Mesendoderm (in vitro differentiated cells): ENCODE data around the gene LTA.

ENCODE experiments used
- DNase-seq: peaks from one replicate; pipeline ENCODE4 v3.0.0; 2013
- H2AK5ac ChIP-seq: 2 replicates; pipeline ENCODE4 v1.6.1; 2013; ENCODE audit warnings: low read length, inconsistent platforms
- H2BK120ac ChIP-seq: 2 replicates; pipeline ENCODE4 v1.6.1; 2013; ENCODE audit warnings: low read depth, mild to moderate bottlenecking, low read length, moderate library complexity, mixed read lengths
- H2BK15ac ChIP-seq: replicated peaks from 2 replicates; pipeline ENCODE4 v1.6.1; 2013; ENCODE audit warnings: low read depth, mild to moderate bottlenecking, moderate library complexity
- H2BK5ac ChIP-seq: 2 replicates; pipeline ENCODE4 v1.6.1; 2013; ENCODE audit warnings: low read length, inconsistent platforms
- H3K18ac ChIP-seq: 2 replicates; pipeline ENCODE4 v1.6.1; 2013; ENCODE audit warnings: mild to moderate bottlenecking, low read length, mixed read lengths
- H3K23ac ChIP-seq: one replicate; pipeline ENCODE4 v1.6.1; 2013; ENCODE audit warnings: low read length
- H3K27ac ChIP-seq: 2 replicates; pipeline ENCODE4 v1.5.1; 2013; ENCODE audit warnings: low read depth, mild to moderate bottlenecking, inconsistent platforms, low read length, moderate library complexity
- H3K27me3 ChIP-seq: 2 replicates; pipeline ENCODE4 v1.6.1; 2013; ENCODE audit warnings: low read length, control low read depth, mild to moderate bottlenecking, inconsistent platforms; ENCODE audit not compliant: insufficient read depth, poor library complexity
- H3K36me3 ChIP-seq: 2 replicates; pipeline ENCODE4 v1.6.1; 2013; ENCODE audit warnings: low read length, inconsistent platforms; ENCODE audit not compliant: control insufficient read depth, insufficient read depth
- H3K4ac ChIP-seq: one replicate; pipeline ENCODE4 v1.6.1; 2013; ENCODE audit warnings: low read depth, mild to moderate bottlenecking, low read length, moderate library complexity
- H3K4me1 ChIP-seq: 2 replicates; pipeline ENCODE4 v1.6.1; 2013; ENCODE audit warnings: low read depth, low read length, inconsistent platforms; ENCODE audit not compliant: control insufficient read depth
- H3K4me2 ChIP-seq: 2 replicates; pipeline ENCODE4 v1.6.1; 2013; ENCODE audit warnings: low read length
- H3K4me3 ChIP-seq: 2 replicates; pipeline ENCODE4 v1.5.1; 2013; ENCODE audit warnings: mild to moderate bottlenecking, low read length
- H3K56ac ChIP-seq: one replicate; pipeline ENCODE4 v1.6.1; 2013; ENCODE audit warnings: low read length
- H3K79me1 ChIP-seq: 2 replicates; pipeline ENCODE4 v1.6.1; 2013; ENCODE audit warnings: low read length, inconsistent platforms
- H3K79me2 ChIP-seq: 2 replicates; pipeline ENCODE4 v1.6.1; 2013; ENCODE audit warnings: mild to moderate bottlenecking, low read length; ENCODE audit not compliant: control insufficient read depth, insufficient read depth
- H3K9ac ChIP-seq: 2 replicates; pipeline ENCODE4 v1.6.1; 2013; ENCODE audit warnings: low read length, inconsistent platforms
- H4K5ac ChIP-seq: one replicate; pipeline ENCODE4 v1.6.1; 2013; ENCODE audit warnings: low read length
- H4K8ac ChIP-seq: one replicate; pipeline ENCODE4 v1.6.1; 2013; ENCODE audit warnings: low read depth, mild to moderate bottlenecking, control low read depth, low read length, moderate library complexity
- WGBS: extraction: QIAGEN DNeasy Blood & Tissue Kit; methylation state at CpG from one replicate; pipeline ENCODE4 v1.1.7; 2013; ENCODE audit warnings: low lambda C conversion rate, missing lambda C conversion rate; ENCODE audit not compliant: insufficient coverage; ENCODE audit errors: extremely low coverage; 5-methylcytosine and 5-hydroxymethylcytosine counted together

Gene LTA

GRCh38 chr6:31533455-31533841 lies 38.6 kb upstream of the LTA start:
- Histone ChIP-seq H3K36me3 (peaks cover 45% of the 10 kb centered on the region), H3K4me2 (no peak overlapping the region), H2AK5ac (no peak overlapping the region), H2BK5ac (no peak overlapping the region), H3K56ac (no peak overlapping the region), H3K27ac (no peak overlapping the region), H3K4me3 (no peak overlapping the region), H2BK120ac (no peak overlapping the region), H3K4me1 (peaks cover 2% of the 10 kb centered on the region), H4K8ac (no peak overlapping the region), H2BK15ac (no peak overlapping the region), H3K23ac (no peak overlapping the region), H4K5ac (no peak overlapping the region), H3K18ac (no peak overlapping the region), H3K9ac (no peak overlapping the region), H3K4ac (no peak overlapping the region), H3K79me2 (peaks cover 28% of the 10 kb centered on the region), H3K79me1 (peaks cover 32% of the 10 kb centered on the region), H3K27me3 (no peaks in the 10 kb centered on the region)
- no peak for DNase-seq
- WGBS, result no CpG with 5 or more reads among the region's 1 CpG

GRCh38 chr6:31534011-31534410 lies 38.1 kb upstream of the LTA start:
- Histone ChIP-seq H2BK120ac (no peak overlapping the region), H3K9ac (no peak overlapping the region), H3K18ac (no peak overlapping the region), H3K4me1 (peaks cover 2% of the 10 kb centered on the region), H2BK15ac (no peak overlapping the region), H3K4me2 (no peak overlapping the region), H3K4ac (no peak overlapping the region), H3K79me2 (peaks cover 34% of the 10 kb centered on the region), H3K56ac (no peak overlapping the region), H3K27ac (no peak overlapping the region), H3K79me1 (peaks cover 32% of the 10 kb centered on the region), H4K8ac (no peak overlapping the region), H2BK5ac (no peak overlapping the region), H3K36me3 (peaks cover 51% of the 10 kb centered on the region), H3K23ac (no peak overlapping the region), H3K27me3 (no peaks in the 10 kb centered on the region), H3K4me3 (no peak overlapping the region), H4K5ac (no peak overlapping the region), H2AK5ac (no peak overlapping the region)
- no peak for DNase-seq
- WGBS, result no CpG with 5 or more reads among the region's 6 CpGs

- H2BK15ac ChIP-seq, result no peak overlapping the region
- no peak overlapping the region for H2BK5ac ChIP-seq
- H3K36me3 ChIP-seq, result peaks cover 54% of the 10 kb centered on the region
- H4K5ac ChIP-seq, result no peak overlapping the region
- H3K79me1 ChIP-seq, result peaks cover 34% of the 10 kb centered on the region
- no peak overlapping the region for H2AK5ac ChIP-seq
- H3K4me2 ChIP-seq, result no peak overlapping the region
- no peak for DNase-seq
- no peak overlapping the region for H3K18ac ChIP-seq
- WGBS, result no CpG with 5 or more reads among the region's 24 CpGs
- no peaks in the 10 kb centered on the region for H3K27me3 ChIP-seq
- no peak overlapping the region for H3K4me3 ChIP-seq
- no peak overlapping the region for H3K23ac ChIP-seq
- no peak overlapping the region for H2BK120ac ChIP-seq
- peaks cover 5% of the 10 kb centered on the region for H3K4me1 ChIP-seq
- H3K79me2 ChIP-seq, result peaks cover 39% of the 10 kb centered on the region
- H3K9ac ChIP-seq, result no peak overlapping the region
- no peak overlapping the region for H3K56ac ChIP-seq
- H3K27ac ChIP-seq, result no peak overlapping the region
- no peak overlapping the region for H4K8ac ChIP-seq
- no peak overlapping the region for H3K4ac ChIP-seq
Measured at GRCh38 chr6:31534521-31535040, 37.5 kb upstream of the LTA start.

- no peak for DNase-seq
- whole genome bisulfite sequencing, result no CpG with 5 or more reads among the region's 2 CpGs
- H2AK5ac ChIP-seq, result no peak overlapping the region
Measured at GRCh38 chr6:31535538-31536324, 36.4 kb upstream of the LTA start.

GRCh38 chr6:31538805-31539400 lies 33.2 kb upstream of the LTA start:
- no peak overlapping the region for H4K5ac ChIP-seq
- no peak overlapping the region for H3K4me3 ChIP-seq
- no peaks in the 10 kb centered on the region for H3K27me3 ChIP-seq
- no peak overlapping the region for H4K8ac ChIP-seq
- H3K27ac ChIP-seq, result no peak overlapping the region
- peak overlapping the region; percentile 22 for H3K4me2 ChIP-seq
- H3K56ac ChIP-seq, result no peak overlapping the region
- H3K4ac ChIP-seq, result no peak overlapping the region
- H3K79me1 ChIP-seq, result peaks cover 22% of the 10 kb centered on the region
- H3K79me2 ChIP-seq, result peaks cover 61% of the 10 kb centered on the region
- no peak for DNase-seq
- H3K4me1 ChIP-seq, result peaks cover 5% of the 10 kb centered on the region
- no peak overlapping the region for H3K18ac ChIP-seq
- no peak overlapping the region for H2AK5ac ChIP-seq
- no peak overlapping the region for H3K23ac ChIP-seq
- WGBS, result no CpG with 5 or more reads among the region's 6 CpGs
- no peak overlapping the region for H2BK15ac ChIP-seq
- no peak overlapping the region for H2BK5ac ChIP-seq
- H3K9ac ChIP-seq, result peak overlapping the region; percentile 80
- H2BK120ac ChIP-seq, result no peak overlapping the region
- H3K36me3 ChIP-seq, result peaks cover 39% of the 10 kb centered on the region

More at GRCh38 chr6:31535538-31536324, 36.4 kb upstream of the LTA start:
- Histone ChIP-seq H2BK5ac (no peak overlapping the region), H3K18ac (no peak overlapping the region), H3K23ac (no peak overlapping the region), H4K8ac (no peak overlapping the region), H3K4ac (no peak overlapping the region), H3K9ac (no peak overlapping the region), H3K4me1 (peaks cover 5% of the 10 kb centered on the region), H3K27ac (no peak overlapping the region), H3K56ac (no peak overlapping the region), H4K5ac (no peak overlapping the region), H3K4me2 (no peak overlapping the region), H2BK15ac (no peak overlapping the region), H3K27me3 (no peaks in the 10 kb centered on the region), H3K36me3 (peaks cover 55% of the 10 kb centered on the region), H3K79me2 (peaks cover 51% of the 10 kb centered on the region), H3K79me1 (peaks cover 33% of the 10 kb centered on the region), H3K4me3 (no peak overlapping the region), H2BK120ac (no peak overlapping the region)
